Measurements from ENCODE around the gene GRSF1.

DNA sequence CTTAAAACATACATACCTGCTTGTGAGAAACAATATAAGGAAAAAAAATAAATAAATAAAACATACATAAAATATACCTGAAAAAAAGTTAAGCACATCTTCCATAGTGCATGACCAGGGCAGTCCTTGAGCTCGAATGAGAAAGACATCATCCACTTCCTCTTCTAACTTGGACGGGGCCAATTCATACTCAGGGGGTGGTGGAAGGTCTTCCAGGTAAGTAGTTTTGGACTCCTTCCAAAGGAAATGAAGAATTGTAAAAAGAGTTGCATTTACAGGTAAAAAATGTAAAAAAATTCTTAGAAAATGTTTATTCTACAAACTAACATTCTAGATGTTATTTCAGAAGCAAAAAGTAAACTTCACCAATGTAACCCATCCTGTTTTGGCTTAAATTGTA is 3.6 kb downstream of the GRSF1 start:
- TF ChIP-seq, protein P1, sequence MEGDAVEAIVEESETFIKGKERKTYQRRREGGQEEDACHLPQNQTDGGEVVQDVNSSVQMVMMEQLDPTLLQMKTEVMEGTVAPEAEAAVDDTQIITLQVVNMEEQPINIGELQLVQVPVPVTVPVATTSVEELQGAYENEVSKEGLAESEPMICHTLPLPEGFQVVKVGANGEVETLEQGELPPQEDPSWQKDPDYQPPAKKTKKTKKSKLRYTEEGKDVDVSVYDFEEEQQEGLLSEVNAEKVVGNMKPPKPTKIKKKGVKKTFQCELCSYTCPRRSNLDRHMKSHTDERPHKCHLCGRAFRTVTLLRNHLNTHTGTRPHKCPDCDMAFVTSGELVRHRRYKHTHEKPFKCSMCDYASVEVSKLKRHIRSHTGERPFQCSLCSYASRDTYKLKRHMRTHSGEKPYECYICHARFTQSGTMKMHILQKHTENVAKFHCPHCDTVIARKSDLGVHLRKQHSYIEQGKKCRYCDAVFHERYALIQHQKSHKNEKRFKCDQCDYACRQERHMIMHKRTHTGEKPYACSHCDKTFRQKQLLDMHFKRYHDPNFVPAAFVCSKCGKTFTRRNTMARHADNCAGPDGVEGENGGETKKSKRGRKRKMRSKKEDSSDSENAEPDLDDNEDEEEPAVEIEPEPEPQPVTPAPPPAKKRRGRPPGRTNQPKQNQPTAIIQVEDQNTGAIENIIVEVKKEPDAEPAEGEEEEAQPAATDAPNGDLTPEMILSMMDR (IDR thresholded peaks at IDR 0.05) = no peak
- no peak for TF ChIP-seq POLR2A (IDR thresholded peaks at IDR 0.05)
- TF ChIP-seq POLR2AphosphoS5 (IDR thresholded peaks at IDR 0.05) = no peak

Measured in sigmoid colon (tissue), 4 donors.